Myocyte (in vitro differentiated cells): ENCODE results near the gene PANX3. TPM values are rescaled to one million over a fixed set of nuclear protein-coding genes. Genes with fewer than 3 reads are reported as not detected.
A peak's percentile ranks its signal among the peaks of the same experiment; 100 is the strongest.

Source experiments
- DNase-seq: peaks from one replicate; pipeline ENCODE4 v3.0.0-alpha.2; 2012; ENCODE audit warnings: low read depth
- total RNA-seq: library from RNA; depleted of rRNA; stranded (reverse); fragments of >200 nt; gene quantifications from 2 replicates; pipeline ENCODE4 v1.2.3, GENCODE V29; 2014

Gene PANX3
- total RNA-seq, 1 donor from 2014 or later = not detected

- DNase-seq = no peak
These were observed 45.8 kb downstream of the PANX3 start for GRCh38 chr11:124656774-124657630.

GRCh38 chr11:124657904-124658303 lies 46.7 kb downstream of the PANX3 start:
- no peak for DNase-seq

- DNase-seq = no peak
These were observed 47.3 kb downstream of the PANX3 start for GRCh38 chr11:124658501-124658900.

GRCh38 chr11:124658986-124659385 lies 47.8 kb downstream of the PANX3 start:
- DNase-seq = no peak

GRCh38 chr11:124661553-124661952 lies 50.3 kb downstream of the PANX3 start:
- DNase-seq = no peak

GRCh38 chr11:124662106-124662505 lies 50.9 kb downstream of the PANX3 start:
- DNase-seq = no peak

- peak; percentile 42 for DNase-seq
These were observed 52.6 kb downstream of the PANX3 start for GRCh38 chr11:124663861-124664260.

- DNase-seq = no peak
These were observed 56.4 kb downstream of the PANX3 start for GRCh38 chr11:124667601-124668000.

- DNase-seq = peak; percentile 49
These were observed 58.0 kb downstream of the PANX3 start for GRCh38 chr11:124669193-124669592.

Other genes starting within 250 kb of the PANX3 start
- gene OR8B2, start 226.9 kb upstream of the PANX3 start, total RNA-seq = not detected in 2 replicates
- gene OR8B3, start 212.4 kb upstream of the PANX3 start, total RNA-seq = not detected in 2 replicates
- not detected in 2 replicates for gene OR8B4, start 186.6 kb upstream of the PANX3 start, total RNA-seq
- gene OR8B8, start 165.7 kb upstream of the PANX3 start, total RNA-seq = not detected in 2 replicates
- not detected in 2 replicates for gene OR8B12, start 67.8 kb upstream of the PANX3 start, total RNA-seq
- gene OR8A1, start 41.4 kb upstream of the PANX3 start, total RNA-seq = not detected in 2 replicates
- gene TBRG1, start 11.4 kb downstream of the PANX3 start, total RNA-seq = 21.7 and 23.8 TPM in 2 replicates
- gene SIAE, start 62.3 kb downstream of the PANX3 start, total RNA-seq = 14.4 and 14.8 TPM in 2 replicates
- gene SPA17, start 62.5 kb downstream of the PANX3 start, total RNA-seq = 4.6 and 7.7 TPM in 2 replicates
- not detected in 2 replicates for gene NRGN, start 128.5 kb downstream of the PANX3 start, total RNA-seq
- gene VSIG2, start 140.8 kb downstream of the PANX3 start, total RNA-seq = not detected in 2 replicates
- gene ESAM, start 150.9 kb downstream of the PANX3 start, total RNA-seq = 0.08 and 0.26 TPM in 2 replicates
- 5.7 and 6.7 TPM in 2 replicates for gene MSANTD2, start 189.0 kb downstream of the PANX3 start, total RNA-seq